ENCODE data around the gene PATJ. TPM values are rescaled to one million over a fixed set of nuclear protein-coding genes. Genes with fewer than 3 reads are reported as not detected.

Gene PATJ
- total and polyA plus RNA-seq, 2 donors (not counting 1 experiment from before 2014, with no cell fraction given) = 8.0 to 45.3 TPM

DNA sequence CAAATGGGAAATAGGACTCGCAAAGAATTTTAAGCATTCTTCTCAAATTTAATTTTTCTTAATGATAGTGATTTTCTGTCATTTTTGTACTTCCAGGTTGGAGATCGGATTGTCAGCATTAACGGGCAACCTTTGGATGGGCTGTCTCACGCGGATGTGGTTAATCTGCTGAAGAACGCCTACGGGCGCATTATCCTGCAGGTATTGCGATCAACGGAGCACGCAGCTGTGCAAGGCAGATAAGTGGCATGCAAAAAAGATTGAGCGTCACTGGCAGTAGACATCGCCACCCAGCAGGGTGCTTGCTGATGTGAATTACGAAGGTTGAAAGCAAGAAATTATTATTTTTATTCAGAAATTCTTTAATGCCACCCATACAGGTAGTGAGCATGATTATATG, 386.5 kb downstream of the PATJ start:
- no peak overlapping the region for H3K27ac Mint-ChIP-seq
- intact Hi-C loops (cut with micrococcal nuclease) = no loop called here
- POLR2A ChIA-PET = no interaction called here

DNA sequence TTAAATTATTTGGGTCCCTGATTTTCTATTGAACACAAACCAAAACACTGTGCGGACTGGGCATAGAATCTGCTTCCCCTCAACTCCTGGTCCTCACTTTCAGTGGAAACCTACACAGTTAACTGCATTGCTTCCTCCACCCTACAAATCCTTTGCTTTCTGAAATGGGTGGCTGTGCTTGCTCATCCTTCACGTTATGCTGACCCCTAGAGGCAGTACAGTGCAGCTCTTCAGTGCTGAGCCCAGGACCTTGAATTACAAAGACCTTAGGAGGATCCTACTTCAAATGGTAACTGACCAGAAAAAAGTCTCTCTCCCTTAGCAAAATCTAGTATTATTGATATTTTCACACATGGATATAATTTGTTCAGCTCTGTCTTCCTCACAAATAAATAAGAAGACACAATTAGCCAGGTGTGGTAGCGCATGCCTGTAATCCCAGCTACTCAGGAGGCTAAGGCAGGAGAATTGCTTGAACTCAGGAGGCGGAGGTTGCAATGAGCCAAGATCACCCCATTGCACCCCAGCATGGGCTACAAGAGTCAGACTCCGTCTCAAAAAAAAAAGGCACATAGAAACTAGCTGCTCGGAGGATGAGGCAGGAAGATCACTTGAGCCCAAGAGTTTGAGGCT, 388.9 kb downstream of the PATJ start:
- H3K4me3 Mint-ChIP-seq = no peak overlapping the region
- H3K4me1 Mint-ChIP-seq = no peaks in the 10 kb centered on the region
- H3K27me3 ChIP-seq (replicated peaks in 1 of 4; ENCODE audit: control extremely low read depth in 1 of 4, control insufficient read depth in 3 of 4, insufficient read depth in 4 of 4, low read length in 3 of 4) = no peaks in the 10 kb centered on the region
- WGBS (ENCODE audit: insufficient coverage) = 79% methylated on average over 5 of the region's 6 CpGs
- H3K27ac ChIP-seq (ENCODE audit: low read length in 2 of 2) = no peak overlapping the region
- ChIA-PET CTCF (interaction anchor here (0.7 to 6.8 kb wide), 8 partner anchors 9 to 111 kb away, joined by 3 to 52 read pairs (median 6); no protein-coding TSS in a partner anchor), POLR2A (no interaction called here)
- H3K4me3 ChIP-seq (ENCODE audit: control extremely low read depth in 1 of 5, extremely low read depth in 1 of 5, insufficient read depth in 1 of 5, low read depth in 2 of 5, low read length in 4 of 5) = no peak overlapping the region
- no peaks in the 10 kb centered on the region for H3K4me1 ChIP-seq (ENCODE audit: control insufficient read depth in 2 of 2, insufficient read depth in 2 of 2, low read length in 2 of 2)
- H3K36me3 ChIP-seq (replicated peaks in 1 of 2; ENCODE audit: control extremely low read depth in 1 of 2, control insufficient read depth in 1 of 2, extremely low read depth in 1 of 2, insufficient read depth in 2 of 2, low read length in 1 of 2) = no peaks in the 10 kb centered on the region
- H3K27ac Mint-ChIP-seq = no peak overlapping the region
- H3K27me3 Mint-ChIP-seq = no peaks in the 10 kb centered on the region
- no peak overlapping the region for H3K9ac ChIP-seq (ENCODE audit: low read length)
- H4K20me1 ChIP-seq (ENCODE audit: control insufficient read depth, insufficient read depth, low read length, poor library complexity, severe bottlenecking) = no peaks in the 10 kb centered on the region
- H2AFZ ChIP-seq (ENCODE audit: insufficient read depth, low read depth, low read length, poor library complexity, severe bottlenecking) = no peak overlapping the region
- no peaks in the 10 kb centered on the region for H3K9me3 Mint-ChIP-seq (ENCODE audit: insufficient read depth)
- no peak for TF ChIP-seq EZH2 (IDR thresholded peaks at IDR 0.05; ENCODE audit: borderline replicate concordance, insufficient read depth, low read depth, low read length, poor library complexity, severe bottlenecking)
- TF ChIP-seq, protein P1, sequence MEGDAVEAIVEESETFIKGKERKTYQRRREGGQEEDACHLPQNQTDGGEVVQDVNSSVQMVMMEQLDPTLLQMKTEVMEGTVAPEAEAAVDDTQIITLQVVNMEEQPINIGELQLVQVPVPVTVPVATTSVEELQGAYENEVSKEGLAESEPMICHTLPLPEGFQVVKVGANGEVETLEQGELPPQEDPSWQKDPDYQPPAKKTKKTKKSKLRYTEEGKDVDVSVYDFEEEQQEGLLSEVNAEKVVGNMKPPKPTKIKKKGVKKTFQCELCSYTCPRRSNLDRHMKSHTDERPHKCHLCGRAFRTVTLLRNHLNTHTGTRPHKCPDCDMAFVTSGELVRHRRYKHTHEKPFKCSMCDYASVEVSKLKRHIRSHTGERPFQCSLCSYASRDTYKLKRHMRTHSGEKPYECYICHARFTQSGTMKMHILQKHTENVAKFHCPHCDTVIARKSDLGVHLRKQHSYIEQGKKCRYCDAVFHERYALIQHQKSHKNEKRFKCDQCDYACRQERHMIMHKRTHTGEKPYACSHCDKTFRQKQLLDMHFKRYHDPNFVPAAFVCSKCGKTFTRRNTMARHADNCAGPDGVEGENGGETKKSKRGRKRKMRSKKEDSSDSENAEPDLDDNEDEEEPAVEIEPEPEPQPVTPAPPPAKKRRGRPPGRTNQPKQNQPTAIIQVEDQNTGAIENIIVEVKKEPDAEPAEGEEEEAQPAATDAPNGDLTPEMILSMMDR (IDR thresholded peaks at IDR 0.05) = peak; percentile 63
- DNase-seq (peak; percentile 15), ATAC-seq (ENCODE audit: low read depth) (peak; percentile 51)
- intact Hi-C loops (cut with micrococcal nuclease) = loop anchor here (1.0 kb wide), 1 partner anchor 49 kb away; no protein-coding TSS in a partner anchor
- H3K4me2 ChIP-seq (replicated peaks; ENCODE audit: low read depth, low read length, poor library complexity, severe bottlenecking) = no peak overlapping the region
- no peaks in the 10 kb centered on the region for H3K79me2 ChIP-seq (ENCODE audit: control insufficient read depth, insufficient read depth, low read length)
- no peaks in the 10 kb centered on the region for H3K9me3 ChIP-seq (ENCODE audit: control extremely low read depth in 1 of 3, control insufficient read depth in 2 of 3, insufficient read depth in 1 of 3, low read length in 2 of 3)

More for the DNA sequence above, 386.5 kb downstream of the PATJ start:
- DNase-seq = no peak
- H4K20me1 ChIP-seq (ENCODE audit: control insufficient read depth, insufficient read depth, low read length, poor library complexity, severe bottlenecking) = no peaks in the 10 kb centered on the region
- TF ChIP-seq EZH2 (IDR thresholded peaks at IDR 0.05; ENCODE audit: borderline replicate concordance, insufficient read depth, low read depth, low read length, poor library complexity, severe bottlenecking) = no peak
- TF ChIP-seq, protein P1 (IDR thresholded peaks at IDR 0.05) = no peak
- no peak overlapping the region for H3K4me3 ChIP-seq (ENCODE audit: control extremely low read depth in 1 of 5, extremely low read depth in 1 of 5, insufficient read depth in 1 of 5, low read depth in 2 of 5, low read length in 4 of 5)
- no peaks in the 10 kb centered on the region for H3K79me2 ChIP-seq (ENCODE audit: control insufficient read depth, insufficient read depth, low read length)
- H3K36me3 ChIP-seq (replicated peaks in 1 of 2; ENCODE audit: control extremely low read depth in 1 of 2, control insufficient read depth in 1 of 2, extremely low read depth in 1 of 2, insufficient read depth in 2 of 2, low read length in 1 of 2) = no peaks in the 10 kb centered on the region
- WGBS (ENCODE audit: insufficient coverage) = 98% methylated on average over 10 of the region's 14 CpGs
- ATAC-seq (ENCODE audit: low read depth) = no peak
- CTCF ChIA-PET = no interaction called here
- H3K9me3 ChIP-seq (ENCODE audit: control extremely low read depth in 1 of 3, control insufficient read depth in 2 of 3, insufficient read depth in 1 of 3, low read length in 2 of 3) = no peaks in the 10 kb centered on the region
- no peak overlapping the region for H3K4me2 ChIP-seq (replicated peaks; ENCODE audit: low read depth, low read length, poor library complexity, severe bottlenecking)
- Mint-ChIP-seq H3K27me3 (no peaks in the 10 kb centered on the region), H3K4me1 (no peaks in the 10 kb centered on the region), H3K4me3 (no peak overlapping the region), H3K9me3 (ENCODE audit: insufficient read depth) (no peaks in the 10 kb centered on the region)
- H3K4me1 ChIP-seq (ENCODE audit: control insufficient read depth in 2 of 2, insufficient read depth in 2 of 2, low read length in 2 of 2) = no peaks in the 10 kb centered on the region
- no peaks in the 10 kb centered on the region for H3K27me3 ChIP-seq (replicated peaks in 1 of 4; ENCODE audit: control extremely low read depth in 1 of 4, control insufficient read depth in 3 of 4, insufficient read depth in 4 of 4, low read length in 3 of 4)
- H3K9ac ChIP-seq (ENCODE audit: low read length) = no peak overlapping the region
- no peak overlapping the region for H3K27ac ChIP-seq (ENCODE audit: low read length in 2 of 2)
- no peak overlapping the region for H2AFZ ChIP-seq (ENCODE audit: insufficient read depth, low read depth, low read length, poor library complexity, severe bottlenecking)
